Upper lobe of right lung (tissue), 1 donor: ENCODE results near the gene PLPP3. TPM values are rescaled to one million over a fixed set of nuclear protein-coding genes. Genes with fewer than 3 reads are reported as not detected.
"Not testable (repeated sequence)": the region's sequence is repeated elsewhere in the genome, so short reads cannot be mapped to it uniquely, and the experiment has no call there.

Experiments
- ATAC-seq: fragments of 200-7000 bp; cut with Tn5 transposase; one replicate; pipeline ENCODE4 v1.9.1; 2020; ENCODE audit warnings: mild to moderate bottlenecking, moderate library complexity
- DNase-seq: peaks from one replicate; pipeline ENCODE4 v3.0.0-alpha.2; 2020
- H3K27ac ChIP-seq: fragments of 200-600 bp; one replicate; pipeline ENCODE4 v1.8.0; 2022
- H3K27me3 ChIP-seq: fragments of 200-600 bp; one replicate; pipeline ENCODE4 v1.8.0; 2022; ENCODE audit warnings: mild to moderate bottlenecking
- H3K36me3 ChIP-seq: fragments of 200-600 bp; one replicate; pipeline ENCODE4 v1.8.0; 2022
- H3K4me1 ChIP-seq: fragments of 200-600 bp; one replicate; pipeline ENCODE4 v1.8.0; 2022
- H3K4me3 ChIP-seq: fragments of 200-600 bp; one replicate; pipeline ENCODE4 v1.8.0; 2022; ENCODE audit warnings: mild to moderate bottlenecking
- H3K9me3 ChIP-seq: fragments of 200-600 bp; one replicate; pipeline ENCODE4 v1.8.0; 2022
- intact Hi-C: fragments of 100-400 bp; cut with DNase I; formaldehyde crosslinking; loops from one replicate; pipeline ENCODE4 v1.11.0; 2022
- total RNA-seq: library from RNA; stranded (reverse); fragmentation: NEBNext Ultra II Directional; extraction: Animal tissue kit (Norgen Biotek cat#: 25700); gene quantifications from one replicate; pipeline ENCODE4 v1.2.1, GENCODE V29; 2021
- TF ChIP-seq, protein P1 (sequence below): fragments of 200-600 bp; IDR thresholded peaks from one replicate; pipeline ENCODE4 v1.8.0; 2022; ENCODE audit warnings: antibody characterized with exemption
- donor health status: DM: no; HTN: yes; CAD: no; lungs with severe emphysema.

PLPP3 gene
- total RNA-seq, 1 donor from 2014 or later, result 124 TPM

DNA sequence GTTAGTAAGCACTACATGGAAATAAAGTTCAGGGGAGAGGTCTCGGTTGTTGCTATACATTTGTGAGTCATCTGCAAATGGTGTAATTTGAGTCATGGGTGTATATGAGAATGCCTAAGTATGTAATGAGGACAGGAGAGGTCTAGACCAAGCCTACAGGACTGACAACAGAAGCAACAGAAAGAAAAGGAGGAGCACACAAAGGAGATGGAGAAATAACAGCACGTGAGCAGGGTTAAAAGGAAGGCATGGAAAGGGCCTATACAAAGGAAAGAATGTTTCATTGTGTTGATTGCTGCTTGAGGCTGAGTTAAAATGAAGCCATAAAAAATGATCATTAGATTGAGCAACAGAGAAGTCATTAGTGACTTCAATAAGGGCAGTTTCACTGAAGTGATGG is 37.8 kb upstream of the PLPP3 start:
- Histone ChIP-seq H3K36me3 (no peaks in the 10 kb centered on the region), H3K9me3 (no peaks in the 10 kb centered on the region), H3K4me1 (no peaks in the 10 kb centered on the region), H3K27ac (no peak overlapping the region), H3K27me3 (no peaks in the 10 kb centered on the region), H3K4me3 (no peak overlapping the region)
- DNase-seq, result no peak
- intact Hi-C loops, result no loop called here
- TF ChIP-seq, protein P1, sequence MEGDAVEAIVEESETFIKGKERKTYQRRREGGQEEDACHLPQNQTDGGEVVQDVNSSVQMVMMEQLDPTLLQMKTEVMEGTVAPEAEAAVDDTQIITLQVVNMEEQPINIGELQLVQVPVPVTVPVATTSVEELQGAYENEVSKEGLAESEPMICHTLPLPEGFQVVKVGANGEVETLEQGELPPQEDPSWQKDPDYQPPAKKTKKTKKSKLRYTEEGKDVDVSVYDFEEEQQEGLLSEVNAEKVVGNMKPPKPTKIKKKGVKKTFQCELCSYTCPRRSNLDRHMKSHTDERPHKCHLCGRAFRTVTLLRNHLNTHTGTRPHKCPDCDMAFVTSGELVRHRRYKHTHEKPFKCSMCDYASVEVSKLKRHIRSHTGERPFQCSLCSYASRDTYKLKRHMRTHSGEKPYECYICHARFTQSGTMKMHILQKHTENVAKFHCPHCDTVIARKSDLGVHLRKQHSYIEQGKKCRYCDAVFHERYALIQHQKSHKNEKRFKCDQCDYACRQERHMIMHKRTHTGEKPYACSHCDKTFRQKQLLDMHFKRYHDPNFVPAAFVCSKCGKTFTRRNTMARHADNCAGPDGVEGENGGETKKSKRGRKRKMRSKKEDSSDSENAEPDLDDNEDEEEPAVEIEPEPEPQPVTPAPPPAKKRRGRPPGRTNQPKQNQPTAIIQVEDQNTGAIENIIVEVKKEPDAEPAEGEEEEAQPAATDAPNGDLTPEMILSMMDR, result no peak
- ATAC-seq, result no peak

DNA sequence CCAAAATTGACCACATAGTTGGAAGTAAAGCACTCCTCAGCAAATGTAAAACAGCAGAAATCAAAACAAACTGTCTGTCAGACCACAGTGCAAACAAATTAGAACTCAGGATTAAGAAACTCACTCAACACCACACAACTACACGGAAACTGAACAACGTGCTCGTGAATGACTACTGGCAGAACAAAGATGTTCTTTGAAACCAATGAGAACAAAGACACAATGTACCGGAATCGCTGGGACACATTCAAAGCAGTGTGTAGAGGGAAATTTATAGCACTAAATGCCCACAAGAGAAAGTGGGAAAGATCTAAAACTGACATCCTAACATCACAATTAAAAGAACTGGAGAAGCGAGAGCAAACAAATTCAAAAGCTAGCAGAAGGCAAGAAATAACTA is 31.4 kb upstream of the PLPP3 start:
- H3K36me3 ChIP-seq, H3K4me3 ChIP-seq, H3K27ac ChIP-seq, ATAC-seq, H3K9me3 ChIP-seq, intact Hi-C loops, H3K4me1 ChIP-seq, H3K27me3 ChIP-seq, DNase-seq: not testable (repeated sequence)

DNA sequence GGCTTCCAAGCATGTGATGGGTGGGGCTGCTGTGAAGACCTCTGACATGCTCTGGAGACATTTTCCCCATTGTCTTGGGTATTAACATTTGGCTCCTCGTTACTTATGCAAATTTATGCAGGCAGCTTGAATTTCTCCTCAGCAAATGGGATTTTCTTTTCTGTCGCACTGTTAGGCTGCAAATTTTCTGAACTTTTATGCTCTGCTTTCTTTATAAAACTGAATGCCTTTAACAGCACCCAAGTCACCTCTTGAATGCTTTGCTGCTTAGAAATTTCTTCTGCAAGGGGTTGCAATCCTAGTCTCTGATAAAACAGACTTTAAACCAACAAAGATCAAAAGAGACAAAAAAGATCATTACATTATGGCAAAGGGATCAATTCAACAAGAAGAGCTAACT is 30.7 kb upstream of the PLPP3 start:
- H3K4me3 ChIP-seq, ATAC-seq, intact Hi-C loops, H3K36me3 ChIP-seq, H3K27me3 ChIP-seq, H3K4me1 ChIP-seq, H3K27ac ChIP-seq, H3K9me3 ChIP-seq, DNase-seq: not testable (repeated sequence)

DNA sequence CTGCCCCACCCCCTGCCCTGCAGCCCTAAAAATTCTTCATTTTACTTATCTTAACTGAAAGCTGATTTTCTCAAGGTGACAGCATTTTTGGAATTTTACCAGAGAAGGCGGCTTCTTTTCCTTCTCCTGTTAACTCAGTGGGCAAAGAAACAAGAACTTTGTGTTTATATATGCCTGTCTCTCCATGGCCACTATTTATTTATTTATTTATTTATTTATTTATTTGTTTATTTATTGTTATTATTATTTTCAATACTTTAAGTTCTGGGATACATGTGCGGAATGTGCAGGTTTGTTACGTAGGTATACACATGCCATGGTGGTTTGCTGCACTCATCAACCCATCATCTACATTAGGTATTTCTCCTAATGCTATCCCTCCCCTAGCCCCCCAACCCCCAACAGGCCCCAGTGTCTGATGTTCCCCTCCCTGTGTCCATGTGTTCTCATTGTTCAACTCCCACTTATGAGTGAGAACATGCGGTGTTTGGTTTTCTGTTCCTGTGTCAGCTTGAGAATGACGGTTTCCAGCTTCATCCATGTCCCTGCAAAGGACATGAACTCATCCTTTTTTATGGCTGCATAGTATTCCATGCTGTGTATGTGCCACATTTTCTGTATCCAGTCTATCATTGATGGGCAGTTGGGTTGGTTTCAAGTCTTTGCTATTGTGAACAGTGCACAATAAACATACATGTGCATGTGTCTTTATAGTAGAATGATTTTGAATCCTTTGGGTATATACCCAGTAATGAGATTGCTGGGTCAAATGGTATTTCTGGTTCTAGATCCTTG is 16.2 kb upstream of the PLPP3 start:
- DNase-seq, H3K27ac ChIP-seq, H3K4me1 ChIP-seq, H3K4me3 ChIP-seq, H3K9me3 ChIP-seq, intact Hi-C loops, H3K36me3 ChIP-seq, H3K27me3 ChIP-seq, ATAC-seq: not testable (repeated sequence)

DNA sequence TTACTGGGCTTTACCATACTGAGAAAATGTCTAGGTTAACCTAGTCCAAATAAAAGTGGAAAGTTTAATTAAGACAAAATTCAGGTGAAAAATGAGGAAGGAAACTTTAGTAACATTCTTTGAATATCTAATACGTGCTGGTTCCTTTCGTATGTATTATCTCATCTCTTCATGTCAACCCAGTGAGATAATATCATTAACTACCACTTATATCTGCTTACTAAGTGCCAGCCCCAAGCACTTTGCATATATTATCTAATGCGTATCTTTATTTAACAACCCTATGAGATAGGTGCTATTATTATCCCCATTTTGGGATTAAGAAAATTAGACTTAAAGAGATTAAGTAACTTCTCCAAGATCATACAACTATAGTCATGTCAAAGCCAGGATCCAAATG is 12.5 kb upstream of the PLPP3 start:
- no peak overlapping the region for H3K4me3 ChIP-seq
- no peak overlapping the region for H3K27ac ChIP-seq
- DNase-seq (no peak), ATAC-seq (no peak)
- peaks cover 7% of the 10 kb centered on the region for H3K9me3 ChIP-seq
- no peaks in the 10 kb centered on the region for H3K27me3 ChIP-seq
- no peaks in the 10 kb centered on the region for H3K4me1 ChIP-seq
- intact Hi-C loops, result no loop called here
- TF ChIP-seq, protein P1, result no peak
- no peaks in the 10 kb centered on the region for H3K36me3 ChIP-seq

DNA sequence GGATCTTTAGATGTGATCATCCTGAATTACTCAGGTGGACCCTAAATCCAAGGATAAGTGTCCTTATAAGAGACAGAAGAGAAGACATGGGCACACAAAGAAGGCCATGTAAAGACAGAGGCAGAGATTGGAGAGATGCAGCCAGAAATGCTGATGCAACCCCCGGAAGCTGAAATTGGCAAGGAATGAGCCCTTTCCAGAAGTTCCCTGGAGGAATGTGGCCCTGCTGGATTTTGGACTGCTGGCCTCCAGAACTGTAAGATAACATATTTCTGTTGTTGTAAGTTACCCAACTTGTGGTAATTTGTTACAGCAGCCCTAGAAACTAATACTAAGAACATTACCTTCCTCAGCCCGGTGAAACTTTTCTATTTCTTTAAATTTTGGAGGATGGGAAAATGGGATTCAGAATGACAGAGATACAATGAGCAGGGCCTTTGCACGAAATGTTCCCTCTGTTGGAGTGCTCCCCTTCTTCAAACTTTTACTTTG is 11.2 kb upstream of the PLPP3 start:
- Histone ChIP-seq H3K27me3 (no peaks in the 10 kb centered on the region), H3K4me1 (no peaks in the 10 kb centered on the region)

DNA sequence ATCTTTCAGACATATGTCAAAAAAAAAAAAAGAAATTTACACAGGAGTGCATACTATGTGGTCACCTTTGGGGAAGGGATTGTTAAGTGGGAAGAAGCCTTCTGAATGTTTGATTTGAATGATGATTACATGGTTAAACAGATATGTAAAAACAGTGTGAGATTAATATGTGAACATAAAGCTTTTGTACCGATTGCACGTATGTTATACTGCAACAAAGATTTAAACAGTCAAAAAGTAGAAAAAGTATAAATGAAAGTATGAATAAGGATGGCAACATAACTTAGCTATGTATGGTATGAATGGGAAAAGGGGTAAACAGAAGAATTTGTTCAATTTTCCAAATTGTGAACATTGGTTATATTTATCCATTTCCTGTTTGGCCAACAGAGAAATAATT is 10.0 kb upstream of the PLPP3 start:
- intact Hi-C loops, result loop anchor here (10.0 kb wide), 2 partner anchors 1215 to 1305 kb away; no protein-coding TSS in a partner anchor
- ATAC-seq, result no peak

More for the DNA sequence above, 11.2 kb upstream of the PLPP3 start:
- intact Hi-C loops, result no loop called here
- no peak for ATAC-seq
- no peak overlapping the region for H3K27ac ChIP-seq
- H3K9me3 ChIP-seq, result peaks cover 7% of the 10 kb centered on the region
- TF ChIP-seq, protein P1, result no peak
- H3K4me3 ChIP-seq, result no peak overlapping the region
- H3K36me3 ChIP-seq, result no peaks in the 10 kb centered on the region
- DNase-seq, result no peak

More for the DNA sequence above, 10.0 kb upstream of the PLPP3 start:
- no peaks in the 10 kb centered on the region for H3K27me3 ChIP-seq
- no peaks in the 10 kb centered on the region for H3K4me1 ChIP-seq
- H3K4me3 ChIP-seq, result no peak overlapping the region
- no peak overlapping the region for H3K27ac ChIP-seq
- TF ChIP-seq, protein P1, result no peak
- no peaks in the 10 kb centered on the region for H3K36me3 ChIP-seq
- no peak for DNase-seq
- peaks cover 7% of the 10 kb centered on the region for H3K9me3 ChIP-seq
